Peyer's patch (tissue), 4 donors: ENCODE measurements around the gene EHD2.

Experiments
- CTCF ChIP-seq, 6 experiments: fragments of 450-650 bp in 4 of 6; fragments of 200-600 bp in 2 of 6; sonication (generic) in 1 of 6; IDR thresholded peaks; one replicate each; pipeline ENCODE4 v1.5.1; 2017 to 2019; ENCODE audit warnings: antibody characterized with exemption in 6 of 6, mild to moderate bottlenecking in 3 of 6, moderate library complexity in 1 of 6
- POLR2A ChIP-seq, 2 donors: fragments of 450-650 bp; IDR thresholded peaks; one replicate each; pipeline ENCODE4 v1.5.1; 2017; ENCODE audit warnings: antibody characterized with exemption in 2 of 2, mild to moderate bottlenecking in 2 of 2, moderate library complexity in 2 of 2

GRCh38 chr19:47693903-47694302 is 19.3 kb upstream of the EHD2 start:
- no peak for TF ChIP-seq POLR2A (IDR thresholded peaks at IDR 0.05)
- TF ChIP-seq CTCF (IDR thresholded peaks at IDR 0.05) = no peak
